DOHH2 (cell line): ENCODE data around the gene SMIM8.
"Not testable (repeated sequence)": the region's sequence is repeated elsewhere in the genome, so short reads cannot be mapped to it uniquely, and the experiment has no call there.

Source experiments
- EZH2phosphoT487 ChIP-seq: fragments of 200-600 bp; sonication (generic); IDR thresholded peaks from 2 replicates; pipeline ENCODE4 v1.6.1; 2017; ENCODE audit warnings: borderline replicate concordance, mild to moderate bottlenecking, antibody characterized with exemption, low read length, moderate library complexity, mixed read lengths
- TF ChIP-seq, protein P1 (sequence below): fragments of 200-600 bp; sonication (generic); IDR thresholded peaks from one replicate; pipeline ENCODE4 v1.5.1; 2014; ENCODE audit warnings: antibody characterized with exemption, mild to moderate bottlenecking, low read depth, low read length; ENCODE audit not compliant: poor library complexity, severe bottlenecking

DNA sequence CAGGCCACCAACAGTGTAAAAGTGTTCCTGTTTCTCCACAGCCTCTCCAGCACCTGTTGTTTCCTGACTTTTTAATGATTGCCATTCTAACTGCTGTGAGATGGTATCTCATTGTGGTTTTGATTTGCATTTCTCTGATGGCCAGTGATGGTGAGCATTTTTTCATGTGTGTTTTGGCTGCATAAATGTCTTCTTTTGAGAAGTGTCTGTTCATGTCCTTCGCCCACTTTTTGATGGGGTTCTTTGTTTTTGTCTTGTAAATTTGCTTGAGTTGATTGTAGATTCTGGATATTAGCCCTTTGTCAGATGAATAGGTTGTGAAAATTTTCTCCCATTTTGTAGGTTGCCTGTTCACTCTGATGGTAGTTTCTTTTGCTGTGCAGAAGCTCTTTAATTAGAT lies 1.5 kb downstream of the SMIM8 start:
- TF ChIP-seq, protein P1, sequence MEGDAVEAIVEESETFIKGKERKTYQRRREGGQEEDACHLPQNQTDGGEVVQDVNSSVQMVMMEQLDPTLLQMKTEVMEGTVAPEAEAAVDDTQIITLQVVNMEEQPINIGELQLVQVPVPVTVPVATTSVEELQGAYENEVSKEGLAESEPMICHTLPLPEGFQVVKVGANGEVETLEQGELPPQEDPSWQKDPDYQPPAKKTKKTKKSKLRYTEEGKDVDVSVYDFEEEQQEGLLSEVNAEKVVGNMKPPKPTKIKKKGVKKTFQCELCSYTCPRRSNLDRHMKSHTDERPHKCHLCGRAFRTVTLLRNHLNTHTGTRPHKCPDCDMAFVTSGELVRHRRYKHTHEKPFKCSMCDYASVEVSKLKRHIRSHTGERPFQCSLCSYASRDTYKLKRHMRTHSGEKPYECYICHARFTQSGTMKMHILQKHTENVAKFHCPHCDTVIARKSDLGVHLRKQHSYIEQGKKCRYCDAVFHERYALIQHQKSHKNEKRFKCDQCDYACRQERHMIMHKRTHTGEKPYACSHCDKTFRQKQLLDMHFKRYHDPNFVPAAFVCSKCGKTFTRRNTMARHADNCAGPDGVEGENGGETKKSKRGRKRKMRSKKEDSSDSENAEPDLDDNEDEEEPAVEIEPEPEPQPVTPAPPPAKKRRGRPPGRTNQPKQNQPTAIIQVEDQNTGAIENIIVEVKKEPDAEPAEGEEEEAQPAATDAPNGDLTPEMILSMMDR = not testable (repeated sequence)
- not testable (repeated sequence) for TF ChIP-seq EZH2phosphoT487
